WTC11 (cell line): ENCODE results near the gene CAD. TPM values are rescaled to one million over a fixed set of nuclear protein-coding genes. Genes with fewer than 3 reads are reported as not detected.

Source experiments
- ATAC-seq: fragments of 200-7000 bp; cut with Tn5 transposase; 2 replicates; pipeline ENCODE4 v1.10.0; 2021; ENCODE audit warnings: mild to moderate bottlenecking, moderate library complexity
- CTCF ChIA-PET: fragments of 300-600 bp; sonication (Branson Sonifier 250); formaldehyde crosslinking; loops from one replicate; lab custom pipeline; 2021; ENCODE audit warnings: antibody characterized with exemption; lab: Charles Lee
- POLR2A ChIA-PET: fragments of 350-600 bp; sonication (Branson Sonifier 250); formaldehyde crosslinking; loops from one replicate; lab custom pipeline; 2021; ENCODE audit warnings: antibody characterized with exemption; lab: Charles Lee
- DNase-seq: peaks from one replicate; pipeline ENCODE4 v3.0.0; 2021; ENCODE audit warnings: low spot score
- H3K27ac Mint-ChIP-seq: 2 replicates; pipeline ENCODE4 v1.8.0; 2021; ENCODE audit warnings: mixed read lengths
- H3K27me3 Mint-ChIP-seq: 2 replicates; pipeline ENCODE4 v1.8.0; 2021; ENCODE audit warnings: low read depth, mild to moderate bottlenecking, moderate library complexity, mixed read lengths
- H3K36me3 Mint-ChIP-seq: 2 replicates; pipeline ENCODE4 v1.8.0; 2021; ENCODE audit warnings: mixed read lengths
- H3K4me1 Mint-ChIP-seq: 2 replicates; pipeline ENCODE4 v1.8.0; 2022; ENCODE audit warnings: mixed read lengths
- H3K4me3 Mint-ChIP-seq: 2 replicates; pipeline ENCODE4 v1.8.0; 2021; ENCODE audit warnings: mild to moderate bottlenecking, moderate library complexity, mixed read lengths
- H3K9me3 Mint-ChIP-seq: 2 replicates; pipeline ENCODE4 v1.8.0; 2021; ENCODE audit warnings: mixed read lengths
- AR ChIP-seq: fragments of 250-450 bp; sonication (Bioruptor Pico); IDR thresholded peaks from 2 replicates; pipeline ENCODE4 v1.9.0; 2021; ENCODE audit warnings: mild to moderate bottlenecking
- CBFB ChIP-seq: sonication (generic); formaldehyde crosslinking; IDR thresholded peaks from 2 replicates; pipeline ENCODE4 v1.8.1; 2022; ENCODE audit warnings: mild to moderate bottlenecking, low read depth, missing genetic modification reagents
- CDX4 ChIP-seq: fragments of 250-450 bp; sonication (Bioruptor Pico); IDR thresholded peaks from 2 replicates; pipeline ENCODE4 v1.9.0; 2021; ENCODE audit warnings: moderate library complexity, mild to moderate bottlenecking, inconsistent platforms, borderline replicate concordance
- CREM ChIP-seq: sonication (generic); formaldehyde crosslinking; IDR thresholded peaks from 2 replicates; pipeline ENCODE4 v1.8.1; 2022; ENCODE audit warnings: mild to moderate bottlenecking, missing genetic modification reagents, moderate library complexity
- E2F1 ChIP-seq: sonication (generic); formaldehyde crosslinking; IDR thresholded peaks from 2 replicates; pipeline ENCODE4 v1.8.0; 2022; ENCODE audit warnings: mild to moderate bottlenecking, missing genetic modification reagents
- E2F4 ChIP-seq: sonication (generic); formaldehyde crosslinking; IDR thresholded peaks from 2 replicates; pipeline ENCODE4 v1.8.1; 2022; ENCODE audit warnings: low read depth, mild to moderate bottlenecking, moderate library complexity, missing genetic modification reagents, borderline replicate concordance
- E2F5 ChIP-seq: sonication (generic); formaldehyde crosslinking; IDR thresholded peaks from 2 replicates; pipeline ENCODE4 v1.8.1; 2022; ENCODE audit warnings: mild to moderate bottlenecking, moderate library complexity, missing genetic modification reagents
- ELF4 ChIP-seq: sonication (generic); formaldehyde crosslinking; IDR thresholded peaks from 2 replicates; pipeline ENCODE4 v1.8.1; 2022; ENCODE audit warnings: low read depth, mild to moderate bottlenecking, moderate library complexity, missing genetic modification reagents
- EMX1 ChIP-seq: fragments of 250-450 bp; sonication (Bioruptor Pico); IDR thresholded peaks from 2 replicates; pipeline ENCODE4 v1.8.0; 2021; ENCODE audit warnings: mild to moderate bottlenecking
- ESRRA ChIP-seq: sonication (generic); formaldehyde crosslinking; IDR thresholded peaks from 2 replicates; pipeline ENCODE4 v1.8.1; 2022; ENCODE audit warnings: mild to moderate bottlenecking, missing genetic modification reagents, borderline replicate concordance
- FOXJ3 ChIP-seq: sonication (generic); formaldehyde crosslinking; IDR thresholded peaks from 2 replicates; pipeline ENCODE4 v1.9.0; 2021; ENCODE audit warnings: missing genetic modification reagents, mild to moderate bottlenecking, borderline replicate concordance
- GRHL2 ChIP-seq: fragments of 250-450 bp; sonication (Bioruptor Pico); IDR thresholded peaks from 2 replicates; pipeline ENCODE4 v1.8.0; 2022; ENCODE audit warnings: mild to moderate bottlenecking, moderate library complexity; ENCODE audit not compliant: insufficient replicate concordance, severe bottlenecking
- MYBL2 ChIP-seq: sonication (generic); formaldehyde crosslinking; IDR thresholded peaks from 2 replicates; pipeline ENCODE4 v1.8.1; 2023; ENCODE audit warnings: mild to moderate bottlenecking, moderate library complexity, missing genetic modification reagents
- NFATC4 ChIP-seq: fragments of 250-450 bp; sonication (Bioruptor Pico); IDR thresholded peaks from 2 replicates; pipeline ENCODE4 v1.9.0; 2021; ENCODE audit warnings: mild to moderate bottlenecking
- PREB ChIP-seq: sonication (generic); formaldehyde crosslinking; IDR thresholded peaks from 2 replicates; pipeline ENCODE4 v1.8.1; 2022; ENCODE audit warnings: mild to moderate bottlenecking, missing genetic modification reagents, moderate library complexity, borderline replicate concordance
- PRRX2 ChIP-seq: fragments of 250-450 bp; sonication (Bioruptor Pico); IDR thresholded peaks from 2 replicates; pipeline ENCODE4 v1.8.0; 2021; ENCODE audit warnings: mild to moderate bottlenecking
- SMAD3 ChIP-seq: sonication (generic); formaldehyde crosslinking; IDR thresholded peaks from 2 replicates; pipeline ENCODE4 v1.8.0; 2022; ENCODE audit warnings: missing genetic modification reagents, mild to moderate bottlenecking, borderline replicate concordance
- ZNF416 ChIP-seq: fragments of 250-450 bp; sonication (Bioruptor Pico); IDR thresholded peaks from 2 replicates; pipeline ENCODE4 v1.9.0; 2021; ENCODE audit warnings: mild to moderate bottlenecking, inconsistent platforms
- total RNA-seq: library from RNA; stranded (reverse); gene quantifications from 3 replicates; pipeline ENCODE4 v1.2.3, GENCODE V29; 2021
- TF ChIP-seq, protein P1 (sequence below): fragments of 250-450 bp; sonication (Bioruptor Pico); IDR thresholded peaks from 2 replicates; pipeline ENCODE4 v1.9.0; 2021; ENCODE audit warnings: mild to moderate bottlenecking, borderline replicate concordance
- TF ChIP-seq, protein P2 (sequence below): sonication (generic); formaldehyde crosslinking; IDR thresholded peaks from 2 replicates; pipeline ENCODE4 v1.8.0; 2022; ENCODE audit warnings: mild to moderate bottlenecking, missing genetic modification reagents

CAD gene
- total RNA-seq, 1 experiment from 2014 or later = 178 TPM

- no peak for TF ChIP-seq SMAD3 (CRISPR knock-in tag)
- TF ChIP-seq, all 79 proteins: peak for 0
These were observed 17.9 kb upstream of the CAD start (continued) for GRCh38 chr2:27199241-27199640.

GRCh38 chr2:27201675-27202074 is 15.5 kb upstream of the CAD start:
- POLR2A ChIA-PET = no interaction called here
- H3K36me3 Mint-ChIP-seq = peaks cover 53% of the 10 kb centered on the region
- no peak overlapping the region; the same call in 1 of the 2 replicates for H3K27ac Mint-ChIP-seq

More at GRCh38 chr2:27201675-27202074, 15.5 kb upstream of the CAD start:
- TF ChIP-seq E2F1 (CRISPR knock-in tag) = no peak
- TF ChIP-seq ZNF416 (CRISPR knock-in tag) = no peak
- no peak for TF ChIP-seq SMAD3 (CRISPR knock-in tag)
- no peak for TF ChIP-seq E2F4 (CRISPR knock-in tag)
- no peak for TF ChIP-seq E2F5
- TF ChIP-seq MYBL2 (CRISPR knock-in tag) = no peak
- no peak for TF ChIP-seq GRHL2 (CRISPR knock-in tag)
- no peak for TF ChIP-seq EMX1 (CRISPR knock-in tag)
- no peak for TF ChIP-seq NFATC4 (CRISPR knock-in tag)
- TF ChIP-seq AR (CRISPR knock-in tag) = no peak
- TF ChIP-seq CDX4 (CRISPR knock-in tag) = no peak
- no peak for TF ChIP-seq ESRRA (CRISPR knock-in tag)
- TF ChIP-seq CREM (CRISPR knock-in tag) = no peak
- no peak for TF ChIP-seq PREB
- no peak for TF ChIP-seq FOXJ3 (CRISPR knock-in tag)
- TF ChIP-seq ELF4 (CRISPR knock-in tag) = no peak
- TF ChIP-seq, protein P1, sequence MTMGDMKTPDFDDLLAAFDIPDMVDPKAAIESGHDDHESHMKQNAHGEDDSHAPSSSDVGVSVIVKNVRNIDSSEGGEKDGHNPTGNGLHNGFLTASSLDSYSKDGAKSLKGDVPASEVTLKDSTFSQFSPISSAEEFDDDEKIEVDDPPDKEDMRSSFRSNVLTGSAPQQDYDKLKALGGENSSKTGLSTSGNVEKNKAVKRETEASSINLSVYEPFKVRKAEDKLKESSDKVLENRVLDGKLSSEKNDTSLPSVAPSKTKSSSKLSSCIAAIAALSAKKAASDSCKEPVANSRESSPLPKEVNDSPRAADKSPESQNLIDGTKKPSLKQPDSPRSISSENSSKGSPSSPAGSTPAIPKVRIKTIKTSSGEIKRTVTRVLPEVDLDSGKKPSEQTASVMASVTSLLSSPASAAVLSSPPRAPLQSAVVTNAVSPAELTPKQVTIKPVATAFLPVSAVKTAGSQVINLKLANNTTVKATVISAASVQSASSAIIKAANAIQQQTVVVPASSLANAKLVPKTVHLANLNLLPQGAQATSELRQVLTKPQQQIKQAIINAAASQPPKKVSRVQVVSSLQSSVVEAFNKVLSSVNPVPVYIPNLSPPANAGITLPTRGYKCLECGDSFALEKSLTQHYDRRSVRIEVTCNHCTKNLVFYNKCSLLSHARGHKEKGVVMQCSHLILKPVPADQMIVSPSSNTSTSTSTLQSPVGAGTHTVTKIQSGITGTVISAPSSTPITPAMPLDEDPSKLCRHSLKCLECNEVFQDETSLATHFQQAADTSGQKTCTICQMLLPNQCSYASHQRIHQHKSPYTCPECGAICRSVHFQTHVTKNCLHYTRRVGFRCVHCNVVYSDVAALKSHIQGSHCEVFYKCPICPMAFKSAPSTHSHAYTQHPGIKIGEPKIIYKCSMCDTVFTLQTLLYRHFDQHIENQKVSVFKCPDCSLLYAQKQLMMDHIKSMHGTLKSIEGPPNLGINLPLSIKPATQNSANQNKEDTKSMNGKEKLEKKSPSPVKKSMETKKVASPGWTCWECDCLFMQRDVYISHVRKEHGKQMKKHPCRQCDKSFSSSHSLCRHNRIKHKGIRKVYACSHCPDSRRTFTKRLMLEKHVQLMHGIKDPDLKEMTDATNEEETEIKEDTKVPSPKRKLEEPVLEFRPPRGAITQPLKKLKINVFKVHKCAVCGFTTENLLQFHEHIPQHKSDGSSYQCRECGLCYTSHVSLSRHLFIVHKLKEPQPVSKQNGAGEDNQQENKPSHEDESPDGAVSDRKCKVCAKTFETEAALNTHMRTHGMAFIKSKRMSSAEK (CRISPR knock-in tag) = no peak
- TF ChIP-seq, protein P2, sequence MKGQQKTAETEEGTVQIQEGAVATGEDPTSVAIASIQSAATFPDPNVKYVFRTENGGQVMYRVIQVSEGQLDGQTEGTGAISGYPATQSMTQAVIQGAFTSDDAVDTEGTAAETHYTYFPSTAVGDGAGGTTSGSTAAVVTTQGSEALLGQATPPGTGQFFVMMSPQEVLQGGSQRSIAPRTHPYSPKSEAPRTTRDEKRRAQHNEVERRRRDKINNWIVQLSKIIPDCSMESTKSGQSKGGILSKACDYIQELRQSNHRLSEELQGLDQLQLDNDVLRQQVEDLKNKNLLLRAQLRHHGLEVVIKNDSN (CRISPR knock-in tag) = no peak
- no peak for TF ChIP-seq PRRX2 (CRISPR knock-in tag)
- TF ChIP-seq CBFB (CRISPR knock-in tag) = no peak
- Mint-ChIP-seq H3K27me3 (no peaks in the 10 kb centered on the region), H3K9me3 (no peaks in the 10 kb centered on the region), H3K4me1 (no peaks in the 10 kb centered on the region), H3K4me3 (no peak overlapping the region)
- ATAC-seq (no peak), DNase-seq (no peak)
- CTCF ChIA-PET = no interaction called here
